LHCN-M2 (cell line): Measurements from ENCODE around the gene PADI1. TPM values are rescaled to one million over a fixed set of nuclear protein-coding genes. Genes with fewer than 3 reads are reported as not detected.

Source experiments
- total RNA-seq: library from RNA; depleted of rRNA; stranded (reverse); fragments of >200 nt; gene quantifications from 2 replicates; pipeline ENCODE4 v1.2.3, GENCODE V29; 2014; rRNA removed

Gene PADI1
- total RNA-seq, 1 experiment from 2014 or later: 1.3 TPM

Other genes starting within 250 kb of the PADI1 start
- 5.8 and 12.9 TPM in 2 replicates for gene MFAP2, start 224.5 kb upstream of the PADI1 start, total RNA-seq
- gene ATP13A2, start 193.2 kb upstream of the PADI1 start, total RNA-seq: 167 and 211 TPM in 2 replicates
- 157 and 196 TPM in 2 replicates for gene SDHB, start 151.1 kb upstream of the PADI1 start, total RNA-seq
- 0.38 and 0.86 TPM in 2 replicates for gene PADI2, start 85.7 kb upstream of the PADI1 start, total RNA-seq
- 0.06 and 0.57 TPM in 2 replicates for gene PADI3, start 44.0 kb downstream of the PADI1 start, total RNA-seq
- not detected in 2 replicates for gene PADI4, start 103.1 kb downstream of the PADI1 start, total RNA-seq
- gene PADI6, start 167.1 kb downstream of the PADI1 start, total RNA-seq: not detected in 2 replicates
- 35.3 and 38.4 TPM in 2 replicates for gene RCC2, start 234.5 kb downstream of the PADI1 start, total RNA-seq